Stimulated activated CD4-positive, alpha-beta T cell treated with anti-CD3 and anti-CD28 coated beads, Interleukin-4, amount 100 ng/mL, for 1 hour (primary cell): Measurements from ENCODE around the gene PCDHA1.

Experiments used
- DNase-seq: peaks from one replicate; pipeline ENCODE4 v3.0.0-alpha.2; 2020

Gene PCDHA1

GRCh38 chr5:141051521-141051866 is 265.6 kb downstream of the PCDHA1 start:
- no peak for DNase-seq
